HG03066 (cell line): Measurements from ENCODE around the gene RNF223.
A peak's percentile ranks its signal among the peaks of the same experiment; 100 is the strongest.
"Not testable (repeated sequence)": the region's sequence is repeated elsewhere in the genome, so short reads cannot be mapped to it uniquely, and the experiment has no call there.

Experiments used
- ATAC-seq: cut with Tn5 transposase; IDR thresholded peaks from one replicate; pipeline ENCODE4 v1.9.1; 2021; ENCODE audit warnings: low read depth; ENCODE audit not compliant: unreplicated experiment

RNF223 gene

GRCh38 chr1:1088029-1088800, 14.1 kb upstream of the RNF223 start:
- no peak for ATAC-seq

GRCh38 chr1:1087351-1088028, 13.4 kb upstream of the RNF223 start:
- no peak for ATAC-seq

- no peak for ATAC-seq
Observed at GRCh38 chr1:1086911-1087341, 12.8 kb upstream of the RNF223 start.

GRCh38 chr1:1085911-1086841, 12.1 kb upstream of the RNF223 start:
- no peak for ATAC-seq

GRCh38 chr1:1085171-1085841, 11.2 kb upstream of the RNF223 start:
- ATAC-seq: no peak

- ATAC-seq: no peak
Observed at GRCh38 chr1:1084372-1085170, 10.5 kb upstream of the RNF223 start.

GRCh38 chr1:1083416-1084371, 9.6 kb upstream of the RNF223 start:
- no peak for ATAC-seq

- no peak for ATAC-seq
Observed at GRCh38 chr1:1082776-1083415, 8.8 kb upstream of the RNF223 start.

- no peak for ATAC-seq
Observed at GRCh38 chr1:1082239-1082775, 8.2 kb upstream of the RNF223 start.

GRCh38 chr1:1081311-1082238, 7.5 kb upstream of the RNF223 start:
- no peak for ATAC-seq

- no peak for ATAC-seq
Observed at GRCh38 chr1:1080951-1081310, 6.8 kb upstream of the RNF223 start.

GRCh38 chr1:1080122-1080757, 6.1 kb upstream of the RNF223 start:
- peak; percentile 20 for ATAC-seq

GRCh38 chr1:1079408-1080121, 5.5 kb upstream of the RNF223 start:
- ATAC-seq: peak; percentile 63

- not testable (repeated sequence) for ATAC-seq
Observed at GRCh38 chr1:1077396-1077795, 3.3 kb upstream of the RNF223 start.

GRCh38 chr1:1075148-1075935, 1.2 kb upstream of the RNF223 start:
- ATAC-seq: no peak
